Forelimb muscle (tissue), 1 donor: ENCODE data around the gene UNG. TPM values are rescaled to one million over a fixed set of nuclear protein-coding genes. Genes with fewer than 3 reads are reported as not detected.
"Not testable (repeated sequence)": the region's sequence is repeated elsewhere in the genome, so short reads cannot be mapped to it uniquely, and the experiment has no call there.

Experiments
- DNase-seq: peaks from one replicate; pipeline ENCODE4 v3.0.0-alpha.2; 2013; ENCODE audit warnings: low read depth
- polyA plus RNA-seq: library from polyadenylated mRNA; unstranded; fragments of 120-200 nt; gene quantifications from one replicate; pipeline ENCODE4 v1.2.1, GENCODE V29; 2013; ENCODE audit not compliant: insufficient read length

The UNG gene
- polyA plus RNA-seq, 1 donor, result 22.3 TPM

DNA sequence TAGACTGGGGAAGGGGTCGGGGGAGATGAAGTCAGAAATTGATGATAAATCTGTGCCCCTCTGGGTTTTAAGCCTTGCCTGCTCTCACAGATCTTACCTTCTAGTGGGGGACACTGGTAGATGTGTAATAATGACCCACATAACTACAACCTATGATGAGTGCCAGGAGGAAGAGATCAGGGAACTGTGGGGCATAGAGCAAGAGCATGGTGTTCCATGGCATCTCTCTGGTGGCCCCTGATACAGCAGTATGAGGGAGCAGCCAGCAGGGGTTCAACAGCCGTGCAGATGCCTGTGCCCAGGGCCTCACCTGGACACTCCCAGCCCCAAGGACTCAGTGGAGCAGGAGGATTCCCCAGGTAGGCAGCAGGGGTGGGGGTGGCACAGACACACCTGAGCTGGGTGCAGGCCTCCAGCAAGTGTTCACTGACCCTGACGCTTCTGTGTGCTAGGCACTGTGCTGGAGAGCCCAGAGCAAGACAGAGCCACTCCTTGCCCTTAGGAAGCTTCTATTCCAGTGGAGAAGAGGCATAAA lies 24.0 kb downstream of the UNG start:
- no peak for DNase-seq

DNA sequence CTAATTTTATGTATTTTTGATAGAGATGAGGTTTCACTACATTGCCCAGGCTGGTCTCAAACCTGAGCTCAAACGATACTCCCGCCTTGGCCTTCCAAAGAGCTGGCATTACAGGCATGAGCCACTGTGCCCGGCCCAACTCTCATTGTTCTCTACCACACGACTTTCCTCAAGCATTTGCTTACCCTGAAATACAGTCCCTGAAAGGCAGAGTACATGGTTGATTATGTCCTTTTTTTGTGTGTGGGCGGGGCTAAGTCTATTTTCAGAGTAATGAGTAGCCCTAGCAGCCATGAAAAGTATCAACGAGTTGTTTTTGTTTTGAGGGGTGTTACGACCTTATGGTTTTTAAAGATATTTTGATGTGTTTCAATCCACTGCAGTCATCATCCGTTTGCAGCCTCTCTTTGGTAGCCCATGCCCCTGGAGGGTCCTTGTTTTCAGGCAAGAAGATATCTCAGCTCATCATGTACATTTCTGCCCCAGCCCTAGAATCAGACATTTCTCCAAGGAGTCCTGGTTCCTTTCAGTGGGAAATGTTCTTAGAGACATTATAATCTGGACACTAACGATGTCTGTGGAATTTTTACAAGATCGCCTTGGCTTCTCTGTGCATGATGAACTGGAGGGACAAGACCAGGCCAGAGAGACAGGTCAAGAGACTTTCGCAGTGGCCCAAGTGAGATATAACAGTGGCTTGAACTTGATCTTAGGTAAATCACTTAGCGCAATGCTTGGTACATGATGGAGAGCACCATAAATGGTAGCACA lies 27.7 kb downstream of the UNG start:
- no peak for DNase-seq

- no peak for DNase-seq
These were observed 28.4 kb downstream of the UNG start for GRCh38 chr12:109125791-109126190.

DNA sequence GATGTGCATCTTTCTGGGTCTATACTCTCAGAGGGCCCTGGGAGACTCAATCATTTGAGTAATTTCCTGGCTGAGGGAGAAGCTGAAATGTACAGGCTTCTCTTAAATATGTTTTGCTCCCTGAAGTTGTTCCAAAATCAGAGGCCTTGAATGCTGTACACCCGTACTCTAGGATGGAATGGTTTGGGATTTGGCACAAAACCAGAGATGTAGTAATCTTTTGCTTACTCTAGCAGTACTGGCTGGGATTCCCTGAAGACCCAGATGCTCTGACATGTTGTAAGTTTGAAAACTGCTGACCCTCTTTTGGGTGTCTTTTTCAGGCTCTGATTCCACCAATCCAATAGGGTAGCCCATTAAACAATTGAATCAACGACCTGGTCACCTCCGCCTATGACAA lies 29.4 kb downstream of the UNG start:
- peak; percentile 58 for DNase-seq

DNA sequence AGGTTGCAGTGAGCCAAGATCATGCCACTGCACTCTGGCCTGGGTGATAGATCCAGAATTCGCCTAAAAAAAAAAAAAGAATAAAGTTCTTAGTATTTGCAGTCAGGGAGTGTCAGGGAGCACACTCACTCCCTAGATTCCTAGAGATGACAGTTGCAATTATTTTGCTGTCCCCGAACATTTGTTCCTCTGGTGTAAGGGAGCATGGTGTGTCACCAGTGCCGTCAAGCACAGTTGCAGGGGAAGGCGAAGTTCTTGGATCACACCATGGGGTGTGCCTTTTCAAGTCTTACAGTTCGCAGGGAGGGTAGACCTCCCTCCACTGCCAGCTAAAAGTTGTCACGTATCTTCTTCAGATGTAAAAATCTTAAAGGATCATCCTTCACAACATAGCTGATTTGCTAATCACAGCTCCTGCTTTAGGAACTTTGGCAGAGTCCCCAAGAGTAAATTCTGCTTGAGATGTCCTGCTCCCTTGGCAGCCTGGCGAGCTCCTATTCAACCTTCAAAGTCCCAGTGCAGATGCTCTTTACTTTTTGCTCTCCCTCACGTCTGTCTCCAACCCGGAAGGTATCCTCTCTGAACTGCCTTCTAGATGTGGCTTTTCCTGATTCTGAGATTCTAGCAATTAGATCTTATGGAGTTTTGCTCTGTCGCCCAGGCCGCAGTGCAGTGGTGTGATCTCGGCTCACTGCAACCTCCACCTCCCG lies 30.3 kb downstream of the UNG start:
- no peak for DNase-seq

- no peak for DNase-seq
These were observed 33.1 kb downstream of the UNG start for GRCh38 chr12:109130297-109131153.

GRCh38 chr12:109131154-109132050 lies 34.0 kb downstream of the UNG start:
- no peak for DNase-seq

GRCh38 chr12:109134186-109134917 lies 37.0 kb downstream of the UNG start:
- no peak for DNase-seq

DNA sequence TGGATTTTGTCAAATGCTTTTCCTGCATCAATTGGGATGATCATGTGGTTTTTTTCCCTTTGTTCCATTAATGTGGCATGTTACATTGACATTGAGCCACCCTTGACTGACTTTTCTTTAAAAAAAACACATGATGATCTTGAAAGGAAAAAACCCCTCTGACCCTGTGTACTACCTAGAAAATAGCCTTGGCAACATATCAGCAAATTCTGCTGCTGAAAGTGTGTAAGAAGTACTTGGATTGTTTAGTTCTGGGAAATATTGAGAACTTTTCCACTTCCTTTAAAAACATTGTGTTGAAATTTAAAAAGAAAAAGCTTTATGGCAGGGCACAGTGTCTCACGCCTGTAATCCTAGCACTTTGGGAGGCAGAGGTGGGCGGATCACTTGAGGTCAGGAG lies 39.7 kb downstream of the UNG start:
- DNase-seq, result no peak

DNA sequence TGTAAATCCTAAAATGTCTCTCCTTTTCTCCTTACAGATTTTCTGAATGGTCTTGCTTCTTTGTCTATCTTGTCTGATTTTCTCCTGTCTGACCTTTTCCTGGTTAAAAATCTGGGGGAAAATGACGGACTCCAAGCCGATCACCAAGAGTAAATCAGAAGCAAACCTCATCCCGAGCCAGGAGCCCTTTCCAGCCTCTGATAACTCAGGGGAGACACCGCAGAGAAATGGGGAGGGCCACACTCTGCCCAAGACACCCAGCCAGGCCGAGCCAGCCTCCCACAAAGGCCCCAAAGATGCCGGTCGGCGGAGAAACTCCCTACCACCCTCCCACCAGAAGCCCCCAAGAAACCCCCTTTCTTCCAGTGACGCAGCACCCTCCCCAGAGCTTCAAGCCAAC lies 42.0 kb downstream of the UNG start:
- DNase-seq, result no peak

DNA sequence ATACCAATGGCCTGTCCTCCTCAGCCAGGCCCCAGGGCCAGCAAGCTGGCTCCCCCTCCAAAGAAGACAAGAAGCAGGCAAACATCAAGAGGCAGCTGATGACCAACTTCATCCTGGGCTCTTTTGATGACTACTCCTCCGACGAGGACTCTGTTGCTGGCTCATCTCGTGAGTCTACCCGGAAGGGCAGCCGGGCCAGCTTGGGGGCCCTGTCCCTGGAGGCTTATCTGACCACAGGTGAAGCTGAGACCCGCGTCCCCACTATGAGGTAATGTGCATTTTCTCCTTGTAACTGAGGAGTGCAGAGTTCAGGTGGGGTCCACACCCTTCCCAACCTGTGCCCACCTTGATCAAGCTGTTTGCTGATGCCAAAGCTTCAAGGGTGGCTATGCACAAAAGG lies 42.4 kb downstream of the UNG start:
- no peak for DNase-seq

- DNase-seq, result no peak
These were observed 43.2 kb downstream of the UNG start for GRCh38 chr12:109140560-109140959.

DNA sequence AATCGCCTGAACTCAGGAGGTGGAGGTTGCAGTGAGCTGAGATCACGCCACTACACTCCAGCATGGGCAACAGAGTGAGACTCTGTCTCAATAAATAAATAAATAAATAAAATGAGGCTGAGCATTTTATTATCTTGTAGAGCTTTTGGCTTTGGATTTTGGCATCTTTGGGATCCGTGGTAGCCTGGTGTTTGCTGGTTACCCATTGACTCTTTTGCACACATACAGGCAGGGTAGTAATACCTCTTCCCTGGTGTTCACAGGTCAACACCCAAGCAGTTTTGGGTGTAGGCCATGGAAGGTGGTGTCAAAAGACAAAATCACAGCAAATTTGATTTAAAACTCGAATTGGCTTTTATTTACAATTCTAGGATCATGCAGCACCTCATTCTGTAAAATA lies 46.8 kb downstream of the UNG start:
- no peak for DNase-seq

DNA sequence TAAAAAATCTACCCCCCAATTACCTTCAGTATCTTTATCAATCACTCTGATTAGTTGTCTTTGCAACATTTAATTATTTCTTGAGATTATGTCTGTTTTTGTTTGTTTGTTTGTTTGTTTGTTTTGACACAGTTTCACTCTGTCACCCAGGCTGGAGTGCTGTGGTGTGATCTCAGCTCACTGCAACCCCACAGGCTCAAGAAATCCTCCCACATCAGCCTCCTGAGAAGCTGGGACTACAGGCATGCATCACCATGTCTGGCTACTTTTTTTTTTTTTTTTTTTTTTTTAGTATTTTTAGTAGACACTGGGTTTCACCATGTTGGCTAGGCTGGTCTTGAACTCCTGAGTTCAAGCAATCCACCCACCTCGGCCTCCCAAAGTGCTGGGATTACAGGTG lies 49.7 kb downstream of the UNG start:
- not testable (repeated sequence) for DNase-seq

- DNase-seq, result no peak
These were observed 50.6 kb downstream of the UNG start for GRCh38 chr12:109147954-109148353.

GRCh38 chr12:109150124-109150640 lies 52.8 kb downstream of the UNG start:
- DNase-seq, result no peak

DNA sequence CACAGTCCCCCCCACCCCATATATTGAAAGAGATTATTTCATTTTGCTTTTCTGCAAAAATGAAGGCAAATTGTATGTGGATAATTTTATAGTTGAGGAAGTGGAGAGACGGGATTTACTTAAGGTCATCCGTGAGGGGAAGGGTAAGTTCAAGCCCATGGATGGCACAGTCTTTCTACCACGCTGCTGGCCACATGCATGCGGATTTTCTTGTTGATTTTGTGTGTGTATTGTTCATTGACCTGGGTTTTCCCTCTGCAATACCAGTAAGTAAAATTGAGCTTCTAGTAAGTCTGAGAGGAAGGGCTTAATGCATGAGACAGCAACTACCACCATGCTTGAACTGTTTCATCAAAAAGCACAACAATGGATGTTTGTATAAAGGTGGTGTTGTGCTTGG lies 54.1 kb downstream of the UNG start:
- DNase-seq, result no peak

DNA sequence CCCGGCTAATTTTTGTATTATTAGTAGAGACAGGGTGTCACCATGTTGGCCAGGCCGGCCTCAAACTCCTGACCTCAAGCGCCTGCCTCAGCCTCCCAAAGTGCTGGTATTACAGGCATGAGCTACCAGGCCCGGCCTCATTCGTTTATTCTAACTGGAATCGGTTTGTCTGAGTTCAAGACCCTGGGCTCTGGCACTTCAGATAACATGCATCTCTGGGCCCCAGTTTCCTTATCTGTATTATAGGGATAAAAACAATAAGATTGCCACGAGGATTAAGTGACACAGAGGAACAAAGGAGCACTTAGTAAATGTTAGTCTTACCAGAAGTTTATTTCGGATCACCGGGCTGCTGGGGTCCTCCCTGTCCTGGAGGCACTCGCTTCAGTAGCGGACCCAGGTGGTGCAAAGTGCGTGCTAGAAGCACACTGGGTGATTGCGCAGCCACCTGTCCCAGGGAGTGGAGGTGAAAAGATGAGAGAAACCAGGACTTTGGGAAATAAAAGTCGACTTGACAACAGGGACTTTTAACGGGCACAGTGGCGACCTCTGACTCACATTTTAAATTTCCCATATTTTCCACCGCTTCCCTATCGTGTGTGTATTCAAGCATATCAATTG lies 56.5 kb downstream of the UNG start:
- DNase-seq, result no peak
